Pancreas (tissue), 10 donors: ENCODE results near the gene ROR2. TPM values are rescaled to one million over a fixed set of nuclear protein-coding genes. Genes with fewer than 3 reads are reported as not detected.

ENCODE experiments used
- ATAC-seq, 4 donors: fragments of 200-7000 bp; cut with Tn5 transposase; one replicate each; pipeline versions ENCODE4 v1.8.0 to v1.9.1; 2020; ENCODE audit warnings: mild to moderate bottlenecking in 4 of 4, moderate library complexity in 4 of 4
- DNase-seq, 6 donors: peaks; one replicate each; pipeline ENCODE4 v3.0.0-alpha.2; 2020
- FAIRE-seq: peaks from 2 replicates; lab custom pipeline; 2012; peaks lifted over from hg19 to GRCh38; lab: Jason Lieb, UNC
- H3K27ac ChIP-seq, 4 donors: fragments of 200-600 bp; sonication (generic); 1 replicate in 3 of 4; 2 replicates in 1 of 4; pipeline versions ENCODE4 v1.5.0 to v1.8.0; 2020
- H3K27me3 ChIP-seq, 4 donors: fragments of 200-600 bp; one replicate each; pipeline ENCODE4 v1.8.0; 2021
- H3K36me3 ChIP-seq, 3 donors: fragments of 200-600 bp; sonication (generic) in 1 of 3; one replicate each; pipeline versions ENCODE4 v1.5.0 to v1.8.0; 2020 to 2021
- H3K4me1 ChIP-seq, 3 donors: fragments of 200-600 bp; one replicate each; pipeline ENCODE4 v1.8.0; 2021
- H3K4me3 ChIP-seq, 4 donors: fragments of 200-600 bp; sonication (generic) in 2 of 4; one replicate each; pipeline versions ENCODE4 v1.5.0 to v1.8.0; 2020 to 2021
- H3K9me3 ChIP-seq, 4 donors: fragments of 200-600 bp; one replicate each; pipeline ENCODE4 v1.8.0; 2021
- WGBS, 2 donors: extraction: QIAGEN DNeasy Blood & Tissue Kit; methylation state at CpG; one replicate each; pipeline ENCODE4 v1.1.7; 2013; 5-methylcytosine and 5-hydroxymethylcytosine counted together
- intact Hi-C, 3 donors: fragments of 100-400 bp; cut with DNase I; formaldehyde crosslinking; loops; one replicate each; pipeline versions ENCODE4 v1.11.1 to v1.14.2; 2022
- polyA plus RNA-seq, 2 donors: library from polyadenylated mRNA; stranded (reverse); fragments of 200-250 nt; gene quantifications; one replicate each; pipeline ENCODE4 v1.2.3, GENCODE V29; 2013
- total RNA-seq, 6 donors: library from RNA; stranded (reverse); fragmentation: NEBNext Ultra II Directional in 4 of 6; extraction: Animal tissue kit (Norgen Biotek cat#: 25700) in 4 of 6; gene quantifications; one replicate each; pipeline versions ENCODE4 v1.2.1 to v1.2.4, GENCODE V29; 2021 to 2023
- TF ChIP-seq, protein P1 (sequence below), 4 donors: fragments of 200-600 bp; sonication (generic) in 3 of 4; IDR thresholded peaks; one replicate each; pipeline versions ENCODE4 v1.5.0 to v1.8.0; 2021; ENCODE audit warnings: antibody characterized with exemption in 4 of 4
- donor health status: healthy with polysubstance abuse.
- donor health status: DM: no; HTN: no; CAD: no; lungs with moderate emphysema.
- donor health status: DM: no; HTN: no; CAD: no.
- donor health status: control.
- donor health status: control.
- donor health status: Bipolar disorder and iron deficiency.
- donor health status: DM: yes; HTN: yes; CAD: no.
- donor health status: DM: no; HTN: no; CAD: no.
- donor health status: DM: no; HTN: no; CAD: no.
- donor health status: DM: yes; HTN: yes; CAD: no.

The ROR2 gene
- total and polyA plus RNA-seq, 8 donors = 0.67 to 6.3 (median 1.2) TPM

DNA sequence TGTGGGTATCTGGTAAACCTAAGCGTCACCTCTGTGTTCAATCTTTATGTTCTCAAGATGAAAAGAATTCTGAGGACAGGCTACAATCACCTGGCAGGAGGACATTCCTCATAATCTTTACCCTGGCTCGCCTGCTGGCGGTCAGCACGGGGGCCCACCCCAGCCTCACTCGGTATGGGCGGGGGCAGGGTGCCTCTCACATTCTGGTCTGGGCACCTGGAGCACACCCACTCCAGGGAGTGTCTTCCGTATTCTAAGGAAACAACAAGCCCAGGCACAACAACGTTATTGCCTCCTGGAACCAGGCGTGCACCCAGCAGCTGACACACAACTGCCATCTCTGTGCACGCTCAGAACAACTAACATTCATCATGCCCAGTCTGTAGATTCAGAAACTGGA is 179.8 kb downstream of the ROR2 start:
- Histone ChIP-seq H3K27me3 (no peaks in the 10 kb centered on the region), H3K4me3 (no peak overlapping the region), H3K27ac (no peak overlapping the region), H3K36me3 (no peaks in the 10 kb centered on the region), H3K9me3 (no peaks in the 10 kb centered on the region), H3K4me1 (no peaks in the 10 kb centered on the region)
- WGBS, 2 donors = 64 to 75% methylated on average over 10 of the region's 10 CpGs
- FAIRE-seq = no peak
- DNase-seq = no peak
- intact Hi-C loops = loop anchor here in 2 of 3 donors (5.0 kb wide), 1 partner anchor 182 kb away; the partner anchor contains the start of gene ROR2 (in 2 of the 2)
- TF ChIP-seq, protein P1, sequence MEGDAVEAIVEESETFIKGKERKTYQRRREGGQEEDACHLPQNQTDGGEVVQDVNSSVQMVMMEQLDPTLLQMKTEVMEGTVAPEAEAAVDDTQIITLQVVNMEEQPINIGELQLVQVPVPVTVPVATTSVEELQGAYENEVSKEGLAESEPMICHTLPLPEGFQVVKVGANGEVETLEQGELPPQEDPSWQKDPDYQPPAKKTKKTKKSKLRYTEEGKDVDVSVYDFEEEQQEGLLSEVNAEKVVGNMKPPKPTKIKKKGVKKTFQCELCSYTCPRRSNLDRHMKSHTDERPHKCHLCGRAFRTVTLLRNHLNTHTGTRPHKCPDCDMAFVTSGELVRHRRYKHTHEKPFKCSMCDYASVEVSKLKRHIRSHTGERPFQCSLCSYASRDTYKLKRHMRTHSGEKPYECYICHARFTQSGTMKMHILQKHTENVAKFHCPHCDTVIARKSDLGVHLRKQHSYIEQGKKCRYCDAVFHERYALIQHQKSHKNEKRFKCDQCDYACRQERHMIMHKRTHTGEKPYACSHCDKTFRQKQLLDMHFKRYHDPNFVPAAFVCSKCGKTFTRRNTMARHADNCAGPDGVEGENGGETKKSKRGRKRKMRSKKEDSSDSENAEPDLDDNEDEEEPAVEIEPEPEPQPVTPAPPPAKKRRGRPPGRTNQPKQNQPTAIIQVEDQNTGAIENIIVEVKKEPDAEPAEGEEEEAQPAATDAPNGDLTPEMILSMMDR (IDR thresholded peaks at IDR 0.05) = no peak
- no peak for ATAC-seq

DNA sequence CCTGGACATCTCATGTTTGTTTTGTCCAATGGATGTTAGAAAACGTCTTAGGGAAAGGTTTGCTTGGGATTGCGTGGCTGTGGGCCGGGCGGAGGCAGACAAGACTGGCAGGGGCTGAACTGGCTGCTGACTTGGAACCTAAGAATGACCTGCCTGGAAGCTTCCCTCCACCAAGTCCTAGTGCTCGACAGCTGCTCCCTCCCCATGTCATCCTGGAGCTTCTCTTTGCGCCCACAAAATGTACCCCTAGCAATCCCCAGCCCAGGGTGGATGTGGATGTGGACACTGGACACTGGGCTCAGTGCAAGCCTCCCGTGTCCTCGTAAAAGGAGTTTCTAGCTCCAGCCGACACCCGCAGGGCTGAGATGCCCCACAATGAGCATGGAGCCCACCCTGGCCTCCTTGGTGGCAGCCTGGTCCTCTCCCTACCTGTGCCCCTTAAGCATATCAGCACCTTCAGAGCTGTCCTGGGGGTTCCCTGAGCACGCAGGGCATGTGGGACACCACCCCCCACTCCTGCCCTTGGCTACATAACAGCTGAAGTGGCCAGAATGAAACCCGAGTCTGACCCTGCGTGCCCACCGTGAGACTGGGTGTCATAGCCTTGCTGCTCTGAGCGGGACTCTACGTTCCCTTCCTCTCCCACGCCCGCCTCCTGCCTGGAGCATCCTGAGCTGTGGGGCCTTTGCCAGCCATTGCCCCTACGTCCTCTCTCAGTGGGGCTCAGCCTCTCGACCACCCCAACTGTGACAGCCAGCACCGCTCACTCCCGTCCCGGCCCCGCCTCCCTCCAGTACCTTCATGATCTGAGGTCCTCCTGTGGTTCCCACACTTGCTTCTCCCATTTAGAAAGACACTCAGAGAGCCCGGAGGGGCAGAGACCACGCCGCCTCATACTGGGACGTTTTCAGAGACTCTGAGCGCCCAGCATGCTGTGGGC is 180.8 kb downstream of the ROR2 start:
- H3K9me3 ChIP-seq = no peaks in the 10 kb centered on the region
- H3K4me1 ChIP-seq = no peaks in the 10 kb centered on the region
- H3K4me3 ChIP-seq = no peak overlapping the region
- DNase-seq = no peak
- no peak for FAIRE-seq
- TF ChIP-seq, protein P1 (IDR thresholded peaks at IDR 0.05) = no peak
- H3K27me3 ChIP-seq = no peaks in the 10 kb centered on the region
- ATAC-seq = no peak
- no peaks in the 10 kb centered on the region for H3K36me3 ChIP-seq
- 73 to 74% methylated on average over 28 to 29 of the region's 29 CpGs for WGBS, 2 donors
- intact Hi-C loops = no loop called here
- H3K27ac ChIP-seq = no peak overlapping the region

DNA sequence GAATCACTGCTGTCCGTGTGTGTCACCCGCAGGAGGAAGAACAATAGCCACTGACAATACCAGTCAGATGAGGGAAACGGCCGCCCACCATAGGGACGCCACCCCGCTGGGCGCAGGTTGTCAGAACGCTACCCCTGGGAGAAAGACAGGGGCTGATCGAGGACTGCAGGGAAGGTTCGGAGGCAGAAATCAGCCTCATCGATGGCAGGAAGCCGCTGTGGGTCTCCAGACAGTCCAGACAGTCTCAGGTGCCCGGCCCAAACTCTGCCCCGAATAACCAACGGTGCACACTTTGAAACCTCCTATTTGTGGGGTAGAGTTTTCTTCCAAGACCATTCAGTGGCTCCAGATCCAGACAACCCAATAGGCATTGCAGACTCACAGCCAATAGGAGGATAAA is 181.5 kb downstream of the ROR2 start:
- DNase-seq (no peak), FAIRE-seq (no peak), ATAC-seq (no peak)
- H3K9me3 ChIP-seq = no peaks in the 10 kb centered on the region
- TF ChIP-seq, protein P1 (IDR thresholded peaks at IDR 0.05) = no peak
- H3K27me3 ChIP-seq = no peaks in the 10 kb centered on the region
- H3K27ac ChIP-seq = no peak overlapping the region
- intact Hi-C loops = no loop called here
- H3K4me1 ChIP-seq = no peaks in the 10 kb centered on the region
- H3K36me3 ChIP-seq = no peaks in the 10 kb centered on the region
- WGBS, 2 donors = 80 to 83% methylated on average over 15 of the region's 15 CpGs
- H3K4me3 ChIP-seq = no peak overlapping the region

- no peaks in the 10 kb centered on the region for H3K36me3 ChIP-seq
- H3K4me3 ChIP-seq = no peak overlapping the region
- no peak overlapping the region for H3K27ac ChIP-seq
- H3K9me3 ChIP-seq = no peaks in the 10 kb centered on the region
- TF ChIP-seq, protein P1 (IDR thresholded peaks at IDR 0.05) = no peak
- no peak for DNase-seq
- intact Hi-C loops = no loop called here
- H3K27me3 ChIP-seq = no peaks in the 10 kb centered on the region
- ATAC-seq = no peak
- FAIRE-seq = no peak
- WGBS, 2 donors = 71 to 84% methylated on average over 8 of the region's 8 CpGs
- no peaks in the 10 kb centered on the region for H3K4me1 ChIP-seq
Observed at GRCh38 chr9:91766315-91767069, 183.5 kb downstream of the ROR2 start.
